Activated CD8-positive, alpha-beta memory T cell treated with anti-CD3 and anti-CD28 coated beads, Interleukin-2, amount 50 U/mL, for 4 hours (primary cell): ENCODE data around the gene SRD5A3.

Experiments used
- DNase-seq: peaks from one replicate; pipeline ENCODE4 v3.0.0-alpha.2; 2020

SRD5A3 gene

DNA sequence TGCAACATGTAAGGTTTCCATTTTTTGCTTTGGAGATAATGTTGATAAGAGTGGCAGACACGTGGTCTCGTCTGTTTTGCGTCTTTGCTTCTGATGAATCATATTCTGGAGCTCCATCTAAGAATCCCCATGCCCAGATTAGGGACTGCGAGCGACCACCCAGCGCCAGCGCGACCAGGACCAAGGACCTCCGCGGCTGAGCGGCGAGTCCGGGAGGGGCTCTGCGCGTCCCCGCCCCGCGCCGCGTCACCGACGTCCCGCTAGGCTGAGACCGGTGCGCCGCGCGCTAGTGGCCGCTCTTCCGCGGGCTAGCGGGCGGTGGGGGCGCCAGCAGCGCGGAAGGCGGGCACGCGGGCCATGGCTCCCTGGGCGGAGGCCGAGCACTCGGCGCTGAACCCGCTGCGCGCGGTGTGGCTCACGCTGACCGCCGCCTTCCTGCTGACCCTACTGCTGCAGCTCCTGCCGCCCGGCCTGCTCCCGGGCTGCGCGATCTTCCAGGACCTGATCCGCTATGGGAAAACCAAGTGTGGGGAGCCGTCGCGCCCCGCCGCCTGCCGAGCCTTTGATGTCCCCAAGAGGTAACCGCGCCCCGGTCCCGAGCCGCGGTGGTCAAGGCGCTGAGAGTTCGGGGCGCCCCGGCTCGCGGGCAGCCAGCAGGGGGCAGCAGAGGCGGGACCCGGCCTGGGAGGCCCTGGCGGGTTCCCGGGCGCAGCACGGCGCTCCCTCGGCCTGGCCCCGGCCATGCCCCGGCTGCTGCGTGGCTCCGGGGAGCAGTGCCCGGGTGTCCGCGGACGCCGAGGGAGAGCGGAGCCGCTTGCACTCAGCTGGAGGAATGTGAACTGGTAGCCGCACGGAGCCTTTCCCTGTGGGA is at the start of gene SRD5A3:
SRD5A3 (plus strand) TSS at position 263 of the 871 bp plus-strand sequence; CDS start at position 358, 95 bp downstream.
- peak; percentile 83 for DNase-seq

GRCh38 chr4:55297346-55297745 is 48.7 kb upstream of the SRD5A3 start:
- DNase-seq, result no peak

DNA sequence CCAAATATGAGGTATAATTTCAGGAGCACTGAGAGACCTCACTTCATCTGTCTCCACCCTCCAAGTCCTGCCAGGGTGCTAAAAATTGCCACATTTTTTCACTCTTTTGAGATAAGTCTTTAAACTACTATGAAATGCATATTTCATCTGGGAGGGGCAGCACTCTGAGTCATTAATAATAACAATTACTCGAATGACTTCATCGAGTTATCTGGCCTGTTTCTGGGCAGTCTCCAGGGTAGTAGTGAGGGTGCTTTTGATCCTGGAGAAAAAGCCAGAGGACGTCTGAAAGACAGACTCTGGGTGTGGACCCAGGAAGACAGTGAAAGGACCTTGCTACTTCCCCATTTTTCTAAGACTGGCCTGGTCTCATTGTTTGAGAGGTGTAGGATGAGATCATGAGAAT is 42.3 kb upstream of the SRD5A3 start:
- no peak for DNase-seq

DNA sequence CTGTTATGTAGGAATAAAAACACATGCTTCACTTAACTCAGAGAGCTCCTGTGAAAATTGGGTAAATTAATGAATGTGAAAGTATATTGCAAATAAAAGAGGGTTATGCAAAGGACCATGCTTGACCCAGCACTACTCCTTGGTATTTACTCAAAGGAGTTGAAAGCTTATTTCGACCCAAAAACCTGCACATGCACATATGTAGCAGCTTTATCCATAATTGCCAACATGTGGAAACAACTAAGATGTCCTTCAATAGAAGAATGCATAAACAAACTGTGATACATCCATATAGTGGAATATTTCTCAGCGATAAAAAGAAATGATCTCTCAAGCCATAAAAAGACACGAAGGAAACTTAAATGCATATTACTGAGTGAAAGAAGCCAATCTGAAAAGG is 41.7 kb upstream of the SRD5A3 start:
- DNase-seq, result no peak

DNA sequence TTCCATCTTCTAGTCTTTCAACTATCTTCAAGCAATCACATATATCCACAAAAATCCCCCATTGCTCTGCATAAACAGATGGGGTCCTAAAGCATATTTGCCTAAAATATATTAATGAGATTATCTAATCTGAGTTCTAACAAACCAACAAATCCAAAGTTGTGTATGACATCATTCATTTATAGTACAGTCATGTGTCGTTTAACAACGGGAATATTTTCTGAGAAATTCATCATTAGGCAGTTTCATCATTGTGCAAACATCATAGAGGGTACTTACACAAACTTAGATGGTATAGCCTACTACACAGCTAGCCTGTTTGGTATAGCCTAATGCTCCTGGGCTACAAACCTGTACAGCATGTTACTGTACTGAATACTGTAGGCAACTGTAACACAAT is 38.0 kb upstream of the SRD5A3 start:
- no peak for DNase-seq

- no peak for DNase-seq
Observed at GRCh38 chr4:55311792-55312488, 34.1 kb upstream of the SRD5A3 start.

DNA sequence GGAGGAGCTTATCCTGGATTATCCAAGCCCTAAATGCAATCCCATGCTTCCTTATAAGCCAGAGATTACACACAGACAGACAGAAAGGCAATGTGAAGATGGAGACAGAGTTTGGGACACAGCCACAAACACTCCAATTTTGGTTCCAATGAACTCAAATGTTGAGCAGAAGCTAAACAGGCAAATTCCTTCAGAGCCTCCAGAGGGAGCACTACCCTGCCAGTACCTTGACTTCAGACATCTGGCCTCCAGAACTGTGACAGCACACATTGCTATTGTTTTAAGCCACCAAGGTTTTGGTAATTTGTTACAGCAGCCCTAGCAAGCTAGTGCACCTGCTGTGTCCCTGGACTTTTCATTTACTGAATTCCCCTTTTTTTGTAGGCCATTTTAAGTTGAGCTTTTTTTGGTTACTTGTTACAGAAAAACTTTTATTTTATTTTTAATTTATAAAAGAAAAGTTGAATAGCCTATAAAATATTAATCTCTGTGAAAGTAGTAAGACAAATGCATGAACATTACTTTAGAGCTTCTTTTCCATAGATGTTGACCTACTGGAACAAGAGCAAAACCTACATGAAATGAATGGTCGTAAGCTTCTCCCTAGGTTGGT is 33.4 kb upstream of the SRD5A3 start:
- DNase-seq, result peak; percentile 23

DNA sequence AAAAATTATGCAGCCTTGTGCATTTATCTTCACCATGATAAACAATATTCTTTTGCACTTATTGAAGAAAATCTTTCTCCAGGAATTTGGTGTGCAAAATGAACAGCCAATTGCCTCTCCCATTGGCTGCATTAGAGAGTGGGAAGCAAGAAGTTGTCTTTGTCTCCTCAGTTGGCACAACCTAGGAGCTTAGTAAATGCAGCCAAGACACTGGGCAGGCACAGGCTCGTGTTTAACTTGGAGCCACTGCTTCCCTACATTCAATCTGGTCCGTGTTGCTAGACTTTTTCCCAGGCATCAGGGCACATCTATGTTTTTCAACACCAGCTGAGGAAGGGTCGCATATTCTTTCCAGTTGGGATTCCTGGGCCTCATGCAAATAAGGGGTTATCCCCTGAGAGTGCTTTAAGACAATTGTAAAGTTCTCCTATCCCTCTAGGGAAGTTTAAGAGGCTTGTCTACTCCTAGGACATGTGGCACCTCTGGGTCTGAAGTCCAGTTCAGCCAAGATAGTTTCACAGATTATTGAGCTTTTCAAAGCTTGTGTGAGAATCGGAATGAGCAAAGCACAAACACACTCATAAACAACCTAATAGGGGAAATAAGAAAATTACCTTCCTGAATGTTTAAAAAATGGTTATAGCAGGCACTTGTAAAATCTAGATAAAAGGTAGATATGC is 31.8 kb upstream of the SRD5A3 start:
- no peak for DNase-seq

DNA sequence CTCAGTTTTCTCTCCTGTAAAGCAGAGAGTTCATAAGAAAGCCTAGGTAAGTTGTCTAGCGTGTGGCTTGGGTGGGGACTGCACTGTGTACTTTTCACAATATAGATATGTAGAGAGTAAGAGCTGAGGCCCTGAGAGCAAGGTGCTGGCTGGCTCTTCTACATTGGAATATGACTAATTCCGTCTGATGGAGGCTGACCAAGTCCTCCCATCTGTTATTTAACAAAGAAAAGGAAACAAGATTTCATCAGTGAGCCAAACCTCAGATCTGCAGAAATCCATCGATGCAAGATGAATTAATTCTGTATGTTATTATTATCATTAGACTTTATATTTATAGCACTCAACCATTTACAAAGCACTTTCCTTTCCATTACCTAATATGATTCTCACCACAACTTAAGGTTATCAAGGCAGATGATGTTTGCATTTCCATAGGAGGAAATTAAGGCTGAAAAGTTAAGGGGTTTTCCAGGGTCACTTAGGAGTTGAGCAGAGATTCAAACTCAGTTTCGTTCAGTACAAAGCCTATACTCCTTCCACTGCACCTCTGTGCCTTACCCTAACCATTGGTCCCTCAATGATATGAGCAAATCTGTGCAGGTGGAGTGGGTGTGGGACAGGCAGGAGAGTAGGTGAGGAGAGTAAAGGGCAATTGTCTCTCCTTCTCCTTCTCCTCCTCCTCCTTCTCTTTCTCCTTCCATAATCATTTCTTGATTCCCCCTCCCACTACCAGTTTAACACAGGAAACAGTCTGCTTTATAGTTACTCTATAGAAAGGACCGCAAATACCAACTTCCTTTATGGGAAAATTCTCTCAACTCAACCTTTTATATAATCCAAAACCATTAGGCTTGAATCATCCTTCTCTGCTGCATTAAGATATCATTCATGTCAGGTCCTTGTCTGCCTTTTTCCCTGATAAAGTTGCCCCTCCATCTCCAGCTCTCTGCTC is 27.6 kb upstream of the SRD5A3 start:
- DNase-seq, result no peak

- DNase-seq, result peak; percentile 28
Observed at GRCh38 chr4:55321707-55322264, 24.3 kb upstream of the SRD5A3 start.

DNA sequence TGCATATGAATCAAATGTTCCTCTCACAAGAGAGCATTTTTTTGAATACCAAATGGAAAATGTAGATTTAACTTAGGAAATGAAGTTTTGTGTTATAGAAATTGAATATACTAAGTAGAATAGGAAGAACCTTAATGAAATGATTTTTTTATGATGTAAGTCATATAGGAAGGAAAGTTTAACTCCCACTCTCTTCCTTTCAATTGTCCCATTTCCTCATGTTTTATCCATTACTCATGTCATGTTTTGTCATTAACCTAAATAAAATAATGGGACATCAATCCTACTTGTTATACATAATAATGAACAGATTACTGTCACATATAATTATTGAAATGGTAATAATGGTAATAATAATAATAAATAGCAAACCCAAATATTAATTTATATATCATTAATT is 22.7 kb upstream of the SRD5A3 start:
- no peak for DNase-seq

DNA sequence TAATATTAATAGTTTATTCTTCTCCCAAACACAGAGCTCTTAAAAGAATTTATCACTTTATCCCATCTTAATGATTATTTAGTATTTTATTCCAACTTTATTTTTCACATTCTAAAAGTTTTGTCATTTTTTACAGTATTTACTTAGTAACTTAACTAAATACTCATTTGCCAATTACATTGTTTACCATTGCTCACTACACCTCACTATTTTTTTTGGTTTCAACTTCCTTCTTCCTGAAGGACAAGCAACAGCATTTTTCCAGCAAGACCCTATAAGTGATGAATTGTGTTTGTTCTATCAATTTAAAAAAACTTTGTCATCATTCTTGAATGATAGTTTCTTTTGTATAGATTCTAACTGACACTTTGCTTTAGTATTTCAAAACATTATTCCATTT is 19.4 kb upstream of the SRD5A3 start:
- DNase-seq, result no peak

DNA sequence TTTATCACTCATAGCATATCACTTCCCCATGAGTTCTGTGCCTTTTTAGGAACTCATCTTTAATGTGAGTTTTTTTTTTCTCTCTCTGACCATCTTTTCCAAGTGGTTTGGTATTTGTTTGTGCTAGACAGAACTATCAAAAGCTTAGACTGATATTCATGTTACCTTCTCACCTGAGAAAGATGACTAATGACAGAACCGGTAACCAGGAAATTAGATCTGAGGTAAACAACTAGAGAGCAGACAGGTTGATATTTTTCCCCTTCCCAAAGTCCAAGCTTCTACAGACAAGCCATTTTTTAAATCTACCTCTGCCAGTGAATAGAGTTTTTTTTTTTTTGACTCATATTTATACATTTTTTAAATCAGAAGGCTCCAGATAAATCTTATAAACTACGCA is 17.0 kb upstream of the SRD5A3 start:
- no peak for DNase-seq

DNA sequence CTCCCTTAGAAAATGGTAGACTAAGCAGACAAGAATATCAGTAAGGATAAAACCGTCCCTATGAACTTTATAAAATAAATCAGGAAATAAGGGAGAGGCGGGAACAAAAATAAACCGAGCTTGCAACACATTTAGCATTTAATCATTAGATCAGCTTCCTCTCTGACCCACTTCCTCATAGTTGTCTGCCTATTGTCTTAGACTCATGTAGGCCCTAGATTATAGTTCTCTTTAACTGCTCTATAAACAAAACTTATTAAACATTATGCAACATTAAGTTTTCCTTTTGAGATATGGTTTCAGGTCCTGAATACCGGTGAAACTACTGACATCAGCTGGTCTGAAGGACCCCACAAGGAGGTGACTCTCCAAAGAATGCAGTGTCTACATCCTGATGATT is 15.8 kb upstream of the SRD5A3 start:
- no peak for DNase-seq

- no peak for DNase-seq
Observed at GRCh38 chr4:55336138-55337034, 9.7 kb upstream of the SRD5A3 start.

GRCh38 chr4:55337944-55338343 is 8.1 kb upstream of the SRD5A3 start:
- DNase-seq, result no peak

DNA sequence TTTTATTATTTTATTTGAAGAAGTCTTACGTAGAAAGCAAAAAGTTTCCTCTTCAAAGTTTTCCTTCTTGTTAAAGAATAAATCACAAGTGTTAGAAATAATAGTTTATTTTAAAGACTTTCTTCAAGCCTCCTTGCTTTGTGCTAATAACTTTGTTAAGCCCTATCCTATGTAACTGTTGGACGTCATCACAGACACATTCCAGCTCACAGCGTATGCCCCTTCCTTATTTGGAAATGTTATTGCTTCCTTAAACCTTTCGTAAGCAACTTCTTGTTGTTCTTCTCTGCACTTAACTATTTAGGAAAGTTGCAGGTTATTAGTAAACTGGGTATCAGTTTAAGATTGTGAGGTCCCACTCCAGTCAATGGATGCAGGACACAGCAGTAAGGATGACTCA is 7.6 kb upstream of the SRD5A3 start:
- no peak for DNase-seq

GRCh38 chr4:55340266-55340665 is 5.8 kb upstream of the SRD5A3 start:
- DNase-seq, result no peak

DNA sequence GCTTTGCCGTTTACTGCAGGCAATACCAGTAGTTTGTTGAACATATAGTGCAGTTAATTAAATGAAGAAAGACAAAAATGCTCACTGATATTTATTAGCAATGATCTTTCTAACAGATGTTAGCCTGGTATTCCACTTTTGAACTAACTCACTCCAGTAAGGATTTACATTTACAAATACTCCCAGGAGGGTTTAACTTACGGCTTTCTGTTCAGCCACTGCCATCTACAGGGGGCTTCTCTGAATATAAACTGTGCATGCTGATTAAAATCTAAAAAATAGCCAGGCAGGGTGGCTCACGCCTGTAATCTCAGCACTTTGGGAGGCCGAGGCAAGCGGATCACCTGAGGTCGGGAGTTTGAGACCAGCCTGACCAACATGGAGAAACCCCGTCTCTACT is 2.2 kb upstream of the SRD5A3 start:
- no peak for DNase-seq

DNA sequence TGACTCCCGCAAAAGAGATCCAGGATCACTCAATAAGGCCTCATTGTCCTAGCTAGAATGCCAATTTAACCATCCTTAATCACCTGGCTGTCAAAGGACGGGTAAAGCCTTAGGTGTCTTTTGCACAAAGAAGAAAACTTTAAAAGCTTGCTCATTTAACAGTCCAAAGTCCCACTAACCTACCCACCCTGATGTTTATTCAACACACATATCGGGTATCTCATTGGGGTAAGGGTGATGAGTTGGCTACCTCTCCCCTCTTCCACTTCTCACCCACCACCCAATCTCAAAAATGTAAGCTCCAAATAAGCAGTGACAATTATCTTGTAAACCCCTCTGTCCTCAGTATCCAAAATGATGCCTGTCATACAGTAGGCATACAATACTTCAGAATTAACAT is 988 bp upstream of the SRD5A3 start:
- DNase-seq, result no peak

DNA sequence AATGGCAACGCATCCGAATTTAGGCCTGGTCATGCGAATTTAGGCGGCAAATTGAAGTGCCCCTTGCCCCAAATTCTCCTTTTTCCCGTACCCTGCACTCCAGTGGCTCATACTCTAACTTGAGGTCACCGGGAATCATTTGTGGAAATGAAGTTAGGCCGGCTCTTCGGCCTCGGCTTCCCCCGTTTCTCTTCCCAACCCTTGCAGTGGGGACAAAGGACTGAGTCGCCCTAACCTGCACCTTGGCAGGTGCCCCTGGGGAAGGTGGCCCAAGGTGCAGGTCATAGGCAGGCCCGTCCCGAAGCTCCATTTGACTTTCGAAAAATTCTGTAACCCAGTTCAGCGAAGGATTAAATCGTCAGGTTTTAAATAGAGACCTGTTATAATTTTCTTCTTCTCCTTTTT is 811 bp downstream of the SRD5A3 start:
- DNase-seq, result no peak
